ENCODE data around the gene PSME2.

DNA sequence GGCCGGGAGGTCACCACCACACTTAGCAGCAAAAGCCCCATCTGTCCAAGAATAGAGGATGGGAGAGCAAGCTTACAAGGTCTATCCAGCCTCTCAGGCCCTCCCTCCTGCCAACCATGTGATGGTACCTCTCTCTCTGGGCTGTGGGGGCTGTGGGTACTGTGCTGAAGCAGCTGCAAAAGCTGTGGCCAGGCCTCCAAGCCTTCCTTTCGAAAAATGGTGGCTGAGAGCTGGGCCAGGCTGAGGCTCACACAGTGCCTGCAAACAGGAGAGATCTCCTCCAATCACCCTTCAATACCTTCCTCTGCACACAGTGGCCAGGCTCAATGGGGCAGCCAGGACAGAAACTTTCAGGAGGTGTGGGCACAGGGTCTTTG, 41.1 kb upstream of the PSME2 start:
- TF ChIP-seq, protein P1, sequence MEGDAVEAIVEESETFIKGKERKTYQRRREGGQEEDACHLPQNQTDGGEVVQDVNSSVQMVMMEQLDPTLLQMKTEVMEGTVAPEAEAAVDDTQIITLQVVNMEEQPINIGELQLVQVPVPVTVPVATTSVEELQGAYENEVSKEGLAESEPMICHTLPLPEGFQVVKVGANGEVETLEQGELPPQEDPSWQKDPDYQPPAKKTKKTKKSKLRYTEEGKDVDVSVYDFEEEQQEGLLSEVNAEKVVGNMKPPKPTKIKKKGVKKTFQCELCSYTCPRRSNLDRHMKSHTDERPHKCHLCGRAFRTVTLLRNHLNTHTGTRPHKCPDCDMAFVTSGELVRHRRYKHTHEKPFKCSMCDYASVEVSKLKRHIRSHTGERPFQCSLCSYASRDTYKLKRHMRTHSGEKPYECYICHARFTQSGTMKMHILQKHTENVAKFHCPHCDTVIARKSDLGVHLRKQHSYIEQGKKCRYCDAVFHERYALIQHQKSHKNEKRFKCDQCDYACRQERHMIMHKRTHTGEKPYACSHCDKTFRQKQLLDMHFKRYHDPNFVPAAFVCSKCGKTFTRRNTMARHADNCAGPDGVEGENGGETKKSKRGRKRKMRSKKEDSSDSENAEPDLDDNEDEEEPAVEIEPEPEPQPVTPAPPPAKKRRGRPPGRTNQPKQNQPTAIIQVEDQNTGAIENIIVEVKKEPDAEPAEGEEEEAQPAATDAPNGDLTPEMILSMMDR (IDR thresholded peaks at IDR 0.05; ENCODE audit: poor library complexity), result no peak
- TF ChIP-seq EZH2 (IDR thresholded peaks at IDR 0.05; ENCODE audit: borderline replicate concordance), result no peak

All from hepatocyte (in vitro differentiated cells).